Ectodermal cell (in vitro differentiated cells): ENCODE results near the gene PXMP4.
A peak's percentile ranks its signal among the peaks of the same experiment; 100 is the strongest.

ENCODE experiments used
- H3K27ac ChIP-seq: 2 replicates; pipeline ENCODE4 v1.7.0; 2013; ENCODE audit warnings: mild to moderate bottlenecking, low read depth, low read length; ENCODE audit not compliant: insufficient read depth, poor library complexity, severe bottlenecking
- H3K27me3 ChIP-seq: 2 replicates; pipeline ENCODE4 v1.7.0; 2013; ENCODE audit warnings: mild to moderate bottlenecking, low read length; ENCODE audit not compliant: insufficient read depth, control insufficient read depth, poor library complexity, severe bottlenecking
- H3K36me3 ChIP-seq: one replicate; pipeline ENCODE4 v1.7.0; 2013; ENCODE audit warnings: low read length; ENCODE audit not compliant: control insufficient read depth, insufficient read depth
- H3K4me1 ChIP-seq: one replicate; pipeline ENCODE4 v1.7.0; 2013; ENCODE audit warnings: low read length; ENCODE audit not compliant: control insufficient read depth, insufficient read depth
- H3K4me3 ChIP-seq: 2 replicates; pipeline ENCODE4 v1.7.0; 2013; ENCODE audit warnings: low read depth, low read length, control low read depth; ENCODE audit not compliant: insufficient read depth
- H3K9me3 ChIP-seq: 2 replicates; pipeline ENCODE4 v1.7.0; 2013; ENCODE audit warnings: mild to moderate bottlenecking, low read length, moderate library complexity; ENCODE audit not compliant: control insufficient read depth
- WGBS, 2 experiments: methylation state at CpG; one replicate each; pipeline ENCODE4 v1.1.7; 2013; ENCODE audit warnings: missing lambda C conversion rate in 2 of 2; 5-methylcytosine and 5-hydroxymethylcytosine counted together

Gene PXMP4

GRCh38 chr20:33721391-33722140 is 1.5 kb upstream of the PXMP4 start:
- no peaks in the 10 kb centered on the region for H3K36me3 ChIP-seq
- no peaks in the 10 kb centered on the region for H3K4me1 ChIP-seq
- H3K27ac ChIP-seq = no peak overlapping the region
- no peak overlapping the region for H3K4me3 ChIP-seq
- WGBS, 2 experiments = 90 to 96% methylated on average over 10 to 11 of the region's 11 CpGs
- H3K9me3 ChIP-seq = no peaks in the 10 kb centered on the region
- no peaks in the 10 kb centered on the region for H3K27me3 ChIP-seq

- Histone ChIP-seq H3K4me3 (peak overlapping the region; percentile 47), H3K4me1 (no peaks in the 10 kb centered on the region), H3K27ac (no peak overlapping the region), H3K36me3 (no peaks in the 10 kb centered on the region), H3K9me3 (no peaks in the 10 kb centered on the region), H3K27me3 (no peaks in the 10 kb centered on the region)
- WGBS, 2 experiments = 85 to 86% methylated on average over 13 of the region's 13 CpGs
Measured at GRCh38 chr20:33719277-33719988, 677 bp downstream of the PXMP4 start.

GRCh38 chr20:33716498-33716897 is 3.6 kb downstream of the PXMP4 start:
- 86 to 88% methylated on average over 2 of the region's 2 CpGs for WGBS, 2 experiments
- no peak overlapping the region for H3K27ac ChIP-seq

GRCh38 chr20:33713865-33714367 is 6.2 kb downstream of the PXMP4 start:
- Histone ChIP-seq H3K27me3 (no peaks in the 10 kb centered on the region), H3K27ac (no peak overlapping the region), H3K4me3 (no peak overlapping the region), H3K36me3 (no peaks in the 10 kb centered on the region), H3K9me3 (no peaks in the 10 kb centered on the region), H3K4me1 (no peaks in the 10 kb centered on the region)
- 91 to 92% methylated on average over 10 of the region's 10 CpGs for WGBS, 2 experiments

More at GRCh38 chr20:33716498-33716897, 3.6 kb downstream of the PXMP4 start:
- H3K4me3 ChIP-seq = no peak overlapping the region
- H3K36me3 ChIP-seq = no peaks in the 10 kb centered on the region
- no peaks in the 10 kb centered on the region for H3K9me3 ChIP-seq
- H3K27me3 ChIP-seq = no peaks in the 10 kb centered on the region
- no peaks in the 10 kb centered on the region for H3K4me1 ChIP-seq

GRCh38 chr20:33711446-33711738 is 8.7 kb downstream of the PXMP4 start:
- Histone ChIP-seq H3K36me3 (no peaks in the 10 kb centered on the region), H3K27me3 (no peaks in the 10 kb centered on the region), H3K9me3 (no peaks in the 10 kb centered on the region), H3K4me1 (no peaks in the 10 kb centered on the region), H3K4me3 (no peak overlapping the region), H3K27ac (no peak overlapping the region)
- 50 to 58% methylated on average over 1 of the region's 1 CpG for WGBS, 2 experiments

GRCh38 chr20:33710681-33711445 is 9.2 kb downstream of the PXMP4 start:
- H3K27ac ChIP-seq = no peak overlapping the region
- H3K27me3 ChIP-seq = no peaks in the 10 kb centered on the region
- H3K36me3 ChIP-seq = no peaks in the 10 kb centered on the region
- no peak overlapping the region for H3K4me3 ChIP-seq
- no peaks in the 10 kb centered on the region for H3K9me3 ChIP-seq
- 85 to 88% methylated on average over 14 of the region's 14 CpGs for WGBS, 2 experiments
- no peaks in the 10 kb centered on the region for H3K4me1 ChIP-seq

GRCh38 chr20:33709905-33710541 is 10.1 kb downstream of the PXMP4 start:
- 89 to 92% methylated on average over 13 to 14 of the region's 16 CpGs for WGBS, 2 experiments
- Histone ChIP-seq H3K4me3 (no peak overlapping the region), H3K4me1 (no peaks in the 10 kb centered on the region), H3K27me3 (no peaks in the 10 kb centered on the region), H3K36me3 (no peaks in the 10 kb centered on the region), H3K27ac (no peak overlapping the region), H3K9me3 (no peaks in the 10 kb centered on the region)

GRCh38 chr20:33709398-33709797 is 10.7 kb downstream of the PXMP4 start:
- H3K27ac ChIP-seq = no peak overlapping the region
- 71 to 91% methylated on average over 1 to 2 of the region's 2 CpGs for WGBS, 2 experiments
- H3K4me1 ChIP-seq = no peaks in the 10 kb centered on the region
- H3K9me3 ChIP-seq = no peaks in the 10 kb centered on the region
- no peaks in the 10 kb centered on the region for H3K36me3 ChIP-seq
- no peaks in the 10 kb centered on the region for H3K27me3 ChIP-seq
- H3K4me3 ChIP-seq = no peak overlapping the region

GRCh38 chr20:33707668-33708067 is 12.4 kb downstream of the PXMP4 start:
- no peaks in the 10 kb centered on the region for H3K27me3 ChIP-seq
- H3K9me3 ChIP-seq = no peaks in the 10 kb centered on the region
- H3K27ac ChIP-seq = no peak overlapping the region
- WGBS, 2 experiments = 92 to 93% methylated on average over 11 of the region's 11 CpGs
- H3K36me3 ChIP-seq = no peaks in the 10 kb centered on the region
- no peaks in the 10 kb centered on the region for H3K4me1 ChIP-seq
- no peak overlapping the region for H3K4me3 ChIP-seq
